ENCODE measurements around the gene MAGEA12.
"Not testable (repeated sequence)": the region's sequence is repeated elsewhere in the genome, so short reads cannot be mapped to it uniquely, and the experiment has no call there.

GRCh38 chrX:152734143-152734858, 744 bp downstream of the MAGEA12 start:
- not testable (repeated sequence) for TF ChIP-seq POLR2A, CTCF (IDR thresholded peaks at IDR 0.05)
